SK-N-SH (cell line): Measurements from ENCODE around the gene KRT37. TPM values are rescaled to one million over a fixed set of nuclear protein-coding genes. Genes with fewer than 3 reads are reported as not detected.

Experiments
- CTCF ChIA-PET: fragments of 300-600, 350-600 bp; formaldehyde crosslinking; extraction: SDS; loops from one replicate; lab custom pipeline; 2021; lab: Yijun Ruan, JAX
- POLR2A ChIA-PET: fragments of 350-600 bp; sonication (Branson Sonifier 250); formaldehyde crosslinking; extraction: SDS; loops from one replicate; lab custom pipeline; 2020; ENCODE audit warnings: antibody characterized with exemption, inconsistent platforms; lab: Yijun Ruan, JAX
- DNase-seq: peaks from one replicate; pipeline ENCODE4 v3.0.0; 2012
- H2AFZ ChIP-seq: fragments of 200-600 bp; sonication (generic); 2 replicates; pipeline ENCODE4 v1.8.1; 2016; ENCODE audit warnings: antibody characterized with exemption, mild to moderate bottlenecking, low read depth
- H3F3A ChIP-seq: fragments of 200-600 bp; sonication (generic); replicated peaks from 2 replicates; pipeline ENCODE3; 2016; ENCODE audit warnings: antibody characterized with exemption, mild to moderate bottlenecking; ENCODE audit not compliant: insufficient read depth
- H3K27ac ChIP-seq, 2 experiments: fragments of 200-500 bp in 1 of 2; fragments of 200-600 bp in 1 of 2; sonication (Bioruptor generic) in 1 of 2; sonication (generic), shearing (Covaris generic) in 1 of 2; 2 replicates each; pipeline versions ENCODE4 v1.5.1 to v1.6.1; 2014 to 2016; ENCODE audit warnings: low read depth in 2 of 2, inconsistent platforms in 1 of 2, low read length in 1 of 2, mild to moderate bottlenecking in 1 of 2, mixed read lengths in 1 of 2
- H3K27me3 ChIP-seq: fragments of 200-600 bp; sonication (generic), shearing (Covaris generic); 2 replicates; pipeline ENCODE4 v1.6.1; 2016; ENCODE audit warnings: mixed run types; ENCODE audit not compliant: insufficient read depth
- H3K36me3 ChIP-seq, 2 experiments: fragments of 200-500 bp in 1 of 2; fragments of 200-600 bp in 1 of 2; sonication (Bioruptor generic) in 1 of 2; sonication (generic) in 1 of 2; replicated peaks in 1 of 2; 2 replicates each; pipeline versions ENCODE3 to v1.5.1; 2014 to 2016; ENCODE audit warnings: low read length in 1 of 2, mild to moderate bottlenecking in 1 of 2; ENCODE audit not compliant: insufficient read depth in 2 of 2, control insufficient read depth in 1 of 2
- H3K4me1 ChIP-seq, 2 experiments: fragments of 200-500 bp in 1 of 2; fragments of 200-600 bp in 1 of 2; sonication (Bioruptor generic) in 1 of 2; sonication (generic), shearing (Covaris generic) in 1 of 2; 2 replicates each; pipeline versions ENCODE4 v1.5.1 to v1.6.1; 2014 to 2016; ENCODE audit warnings: low read depth in 1 of 2, low read length in 1 of 2, mixed run types in 1 of 2; ENCODE audit not compliant: insufficient read depth in 2 of 2, control insufficient read depth in 1 of 2
- H3K4me2 ChIP-seq: fragments of 200-600 bp; sonication (generic), shearing (Covaris generic); 2 replicates; pipeline ENCODE4 v1.6.1; 2017; ENCODE audit warnings: mixed run types
- H3K4me3 ChIP-seq, 2 experiments: fragments of 200-500 bp in 1 of 2; fragments of 200-600 bp in 1 of 2; sonication (Bioruptor generic) in 1 of 2; sonication (generic), shearing (Covaris generic) in 1 of 2; 2 replicates each; pipeline versions ENCODE4 v1.5.1 to v1.8.1; 2014 to 2016; ENCODE audit warnings: low read depth in 2 of 2, inconsistent platforms in 1 of 2, low read length in 1 of 2, mild to moderate bottlenecking in 1 of 2, mixed read lengths in 1 of 2, moderate library complexity in 1 of 2
- H3K79me2 ChIP-seq: fragments of 200-600 bp; sonication (generic); 2 replicates; pipeline ENCODE4 v1.8.1; 2017; ENCODE audit warnings: mild to moderate bottlenecking; ENCODE audit not compliant: insufficient read depth
- H3K9ac ChIP-seq: fragments of 200-600 bp; sonication (generic); 2 replicates; pipeline ENCODE4 v1.6.1; 2017; ENCODE audit warnings: mixed run types
- H3K9me2 ChIP-seq: fragments of 200-600 bp; sonication (generic); 2 replicates; pipeline ENCODE4 v1.6.1; 2017; ENCODE audit warnings: mixed run types
- H3K9me3 ChIP-seq: fragments of 200-600 bp; sonication (generic); 2 replicates; pipeline ENCODE4 v1.6.1; 2017; ENCODE audit warnings: mixed run types, mild to moderate bottlenecking, moderate library complexity
- H4K20me1 ChIP-seq: fragments of 200-600 bp; sonication (generic); 2 replicates; pipeline ENCODE4 v1.6.1; 2017; ENCODE audit warnings: mild to moderate bottlenecking, mixed run types; ENCODE audit not compliant: insufficient read depth
- CHD2 ChIP-seq: fragments of 150-350 bp; IDR thresholded peaks from 2 replicates; pipeline ENCODE4 v1.6.1; 2018; ENCODE audit warnings: low read length; ENCODE audit not compliant: partially characterized antibody
- ELF1 ChIP-seq: IDR thresholded peaks from 2 replicates; pipeline ENCODE4 v1.4.0; 2012
- EP300 ChIP-seq, 2 experiments: IDR thresholded peaks; 2 replicates each; pipeline versions ENCODE4 v1.4.0 to v1.6.1; 2012; ENCODE audit warnings: borderline replicate concordance in 1 of 2, low read depth in 1 of 2, low read length in 1 of 2
- EZH2phosphoT487 ChIP-seq: fragments of 200-600 bp; sonication (generic); IDR thresholded peaks from 2 replicates; pipeline ENCODE4 v1.6.1; 2017; ENCODE audit warnings: low read depth, mixed run types, mild to moderate bottlenecking, antibody characterized with exemption, moderate library complexity, borderline replicate concordance
- FOSL2 ChIP-seq: IDR thresholded peaks from 2 replicates; pipeline ENCODE4 v1.4.0; 2012; ENCODE audit warnings: low read depth, mild to moderate bottlenecking, moderate library complexity, borderline replicate concordance
- FOXJ3 ChIP-seq: sonication (generic); formaldehyde crosslinking; IDR thresholded peaks from 2 replicates; pipeline ENCODE4 v1.5.1; 2020; ENCODE audit warnings: mild to moderate bottlenecking, missing genetic modification reagents
- FOXM1 ChIP-seq: IDR thresholded peaks from 2 replicates; pipeline ENCODE4 v1.4.0; 2012; ENCODE audit warnings: low read depth, mild to moderate bottlenecking
- GATA2 ChIP-seq: sonication (generic); formaldehyde crosslinking; IDR thresholded peaks from 2 replicates; pipeline ENCODE4 v1.5.0; 2020; ENCODE audit warnings: mild to moderate bottlenecking, missing genetic modification reagents
- MEF2A ChIP-seq: IDR thresholded peaks from 2 replicates; pipeline ENCODE4 v1.4.0; 2012; ENCODE audit warnings: low read depth, borderline replicate concordance
- MXI1 ChIP-seq: IDR thresholded peaks from 2 replicates; pipeline ENCODE4 v1.6.1; 2012; ENCODE audit warnings: mild to moderate bottlenecking, low read depth, low read length, improper control_type of control experiment
- NFIC ChIP-seq: IDR thresholded peaks from 2 replicates; pipeline ENCODE4 v1.4.0; 2012; ENCODE audit warnings: borderline replicate concordance
- RFX5 ChIP-seq: IDR thresholded peaks from 2 replicates; pipeline ENCODE4 v1.6.1; 2012; ENCODE audit warnings: mild to moderate bottlenecking, improper control_type of control experiment, low read length
- SIN3A ChIP-seq: IDR thresholded peaks from 2 replicates; pipeline ENCODE4 v1.6.1; 2012; ENCODE audit warnings: low read depth, mild to moderate bottlenecking, low read length, moderate library complexity, borderline replicate concordance
- SMC3 ChIP-seq: IDR thresholded peaks from 2 replicates; pipeline ENCODE4 v1.6.1; 2012; ENCODE audit warnings: low read depth, low read length, improper control_type of control experiment
- WGBS: methylation state at CpG from one replicate; pipeline ENCODE4 v1.1.6; 2017; ENCODE audit warnings: low lambda C conversion rate; 5-methylcytosine and 5-hydroxymethylcytosine counted together
- polyA plus RNA-seq, 3 experiments: library from polyadenylated mRNA; depleted of rRNA; stranded (reverse); fragments of >200 nt; gene quantifications; 2 replicates each; pipeline ENCODE4 v1.2.3, GENCODE V29; 2012
- TF ChIP-seq, protein P1 (sequence below): fragments of 150-350 bp; IDR thresholded peaks from 2 replicates; pipeline ENCODE4 v1.6.1; 2016; ENCODE audit warnings: mild to moderate bottlenecking, low read depth, low read length
- TF ChIP-seq, protein P2 (sequence below): IDR thresholded peaks from 2 replicates; pipeline ENCODE4 v1.4.0; 2012; ENCODE audit warnings: low read depth
- TF ChIP-seq, protein P3 (sequence below): IDR thresholded peaks from 2 replicates; pipeline ENCODE4 v1.4.0; 2012; ENCODE audit warnings: low read depth, borderline replicate concordance

Gene KRT37
- polyA plus RNA-seq, 1 of the 3 experiments (the other 2 are of a cell fraction) = not detected

- WGBS = 37% methylated on average over 5 of the region's 5 CpGs
- Histone ChIP-seq H3K4me1 (no peaks in the 10 kb centered on the region), H3K36me3 (no peaks in the 10 kb centered on the region), H3K27me3 (no peaks in the 10 kb centered on the region; the same call in 1 of the 2 replicates), H2AFZ (no peak overlapping the region), H3K4me2 (no peak overlapping the region), H4K20me1 (no peaks in the 10 kb centered on the region), H3K9me2 (no peaks in the 10 kb centered on the region), H3F3A (no peaks in the 10 kb centered on the region), H3K79me2 (no peaks in the 10 kb centered on the region), H3K9ac (no peak overlapping the region), H3K9me3 (no peaks in the 10 kb centered on the region), H3K4me3 (no peak overlapping the region), H3K27ac (no peak overlapping the region)
- TF ChIP-seq NFIC = no peak
- TF ChIP-seq MXI1 = no peak
- TF ChIP-seq CHD2 = no peak
- TF ChIP-seq GATA2 = no peak
- TF ChIP-seq EZH2phosphoT487 = no peak
- TF ChIP-seq SIN3A = no peak
- no peak for TF ChIP-seq FOXM1
- no peak for TF ChIP-seq ELF1
- ChIA-PET CTCF (interaction anchor here (1.0 kb wide), 1 partner anchor 110 kb away, joined by 6 read pairs; no protein-coding TSS in a partner anchor), POLR2A (no interaction called here)
- DNase-seq = no peak
These were observed 15.0 kb upstream of the KRT37 start for GRCh38 chr17:41439375-41439774.

DNA sequence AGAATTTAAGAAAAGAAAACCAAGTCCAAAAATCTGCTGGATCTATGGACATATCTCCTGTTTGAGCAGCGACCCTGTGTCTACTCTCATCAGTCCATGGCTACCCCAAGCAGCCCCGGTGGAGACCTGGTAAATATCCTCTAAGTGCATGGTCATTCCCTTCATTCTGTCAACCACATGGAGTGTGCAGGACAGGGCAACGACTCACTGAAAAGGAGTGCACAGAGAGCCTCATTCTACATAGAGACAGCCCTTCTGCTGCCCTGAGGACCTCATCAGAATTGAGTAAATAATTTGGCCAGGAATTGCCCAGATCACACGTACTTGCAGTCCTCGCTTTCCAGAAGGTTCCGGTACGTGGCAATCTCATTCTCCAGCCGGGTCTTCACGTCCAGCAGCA, 13.4 kb upstream of the KRT37 start:
- Histone ChIP-seq H2AFZ (no peak overlapping the region), H3K79me2 (no peaks in the 10 kb centered on the region), H3K4me2 (no peak overlapping the region), H3F3A (no peaks in the 10 kb centered on the region), H3K4me3 (no peak overlapping the region), H3K27me3 (no peaks in the 10 kb centered on the region), H3K9ac (no peak overlapping the region), H3K9me3 (no peaks in the 10 kb centered on the region), H4K20me1 (no peaks in the 10 kb centered on the region), H3K27ac (no peak overlapping the region), H3K9me2 (no peaks in the 10 kb centered on the region), H3K4me1 (no peaks in the 10 kb centered on the region), H3K36me3 (no peaks in the 10 kb centered on the region)
- no peak for DNase-seq
- no peak for TF ChIP-seq CHD2
- no peak for TF ChIP-seq EP300 (IDR thresholded peaks at IDR 0.05; ENCODE audit: borderline replicate concordance in 1 of 2, low read depth in 1 of 2, low read length in 1 of 2)
- TF ChIP-seq, protein P1, sequence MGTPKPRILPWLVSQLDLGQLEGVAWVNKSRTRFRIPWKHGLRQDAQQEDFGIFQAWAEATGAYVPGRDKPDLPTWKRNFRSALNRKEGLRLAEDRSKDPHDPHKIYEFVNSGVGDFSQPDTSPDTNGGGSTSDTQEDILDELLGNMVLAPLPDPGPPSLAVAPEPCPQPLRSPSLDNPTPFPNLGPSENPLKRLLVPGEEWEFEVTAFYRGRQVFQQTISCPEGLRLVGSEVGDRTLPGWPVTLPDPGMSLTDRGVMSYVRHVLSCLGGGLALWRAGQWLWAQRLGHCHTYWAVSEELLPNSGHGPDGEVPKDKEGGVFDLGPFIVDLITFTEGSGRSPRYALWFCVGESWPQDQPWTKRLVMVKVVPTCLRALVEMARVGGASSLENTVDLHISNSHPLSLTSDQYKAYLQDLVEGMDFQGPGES = no peak
- TF ChIP-seq, protein P2, sequence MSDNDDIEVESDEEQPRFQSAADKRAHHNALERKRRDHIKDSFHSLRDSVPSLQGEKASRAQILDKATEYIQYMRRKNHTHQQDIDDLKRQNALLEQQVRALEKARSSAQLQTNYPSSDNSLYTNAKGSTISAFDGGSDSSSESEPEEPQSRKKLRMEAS = no peak
- TF ChIP-seq FOSL2 = no peak
- no peak for TF ChIP-seq RFX5
- TF ChIP-seq SMC3 = no peak
- no peak for TF ChIP-seq MEF2A
- TF ChIP-seq SIN3A = no peak
- no peak for TF ChIP-seq FOXJ3 (CRISPR knock-in tag)
- TF ChIP-seq, protein P3, sequence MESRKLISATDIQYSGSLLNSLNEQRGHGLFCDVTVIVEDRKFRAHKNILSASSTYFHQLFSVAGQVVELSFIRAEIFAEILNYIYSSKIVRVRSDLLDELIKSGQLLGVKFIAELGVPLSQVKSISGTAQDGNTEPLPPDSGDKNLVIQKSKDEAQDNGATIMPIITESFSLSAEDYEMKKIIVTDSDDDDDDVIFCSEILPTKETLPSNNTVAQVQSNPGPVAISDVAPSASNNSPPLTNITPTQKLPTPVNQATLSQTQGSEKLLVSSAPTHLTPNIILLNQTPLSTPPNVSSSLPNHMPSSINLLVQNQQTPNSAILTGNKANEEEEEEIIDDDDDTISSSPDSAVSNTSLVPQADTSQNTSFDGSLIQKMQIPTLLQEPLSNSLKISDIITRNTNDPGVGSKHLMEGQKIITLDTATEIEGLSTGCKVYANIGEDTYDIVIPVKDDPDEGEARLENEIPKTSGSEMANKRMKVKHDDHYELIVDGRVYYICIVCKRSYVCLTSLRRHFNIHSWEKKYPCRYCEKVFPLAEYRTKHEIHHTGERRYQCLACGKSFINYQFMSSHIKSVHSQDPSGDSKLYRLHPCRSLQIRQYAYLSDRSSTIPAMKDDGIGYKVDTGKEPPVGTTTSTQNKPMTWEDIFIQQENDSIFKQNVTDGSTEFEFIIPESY = no peak
- POLR2A ChIA-PET = no interaction called here
- 54% methylated on average over 8 of the region's 9 CpGs for WGBS
- CTCF ChIA-PET = no interaction called here
